ENCODE results near the gene TNFRSF11A. TPM values are rescaled to one million over a fixed set of nuclear protein-coding genes. Genes with fewer than 3 reads are reported as not detected.

TNFRSF11A gene
- total and polyA plus RNA-seq, 2 donors (not counting 1 experiment from before 2014, with no cell fraction given), result 0.01 to 1.7 TPM

GRCh38 chr18:62381373-62381772, 56.3 kb downstream of the TNFRSF11A start:
- Histone ChIP-seq H3K4me3 (ENCODE audit: control extremely low read depth in 1 of 5, extremely low read depth in 1 of 5, insufficient read depth in 1 of 5, low read depth in 2 of 5, low read length in 4 of 5) (no peak overlapping the region), H3K79me2 (ENCODE audit: control insufficient read depth, insufficient read depth, low read length) (no peaks in the 10 kb centered on the region), H3K36me3 (replicated peaks in 1 of 2; ENCODE audit: control extremely low read depth in 1 of 2, control insufficient read depth in 1 of 2, extremely low read depth in 1 of 2, insufficient read depth in 2 of 2, low read length in 1 of 2) (no peaks in the 10 kb centered on the region), H3K9me3 (ENCODE audit: control extremely low read depth in 1 of 3, control insufficient read depth in 2 of 3, insufficient read depth in 1 of 3, low read length in 2 of 3) (no peaks in the 10 kb centered on the region), H3K4me2 (replicated peaks; ENCODE audit: low read depth, low read length, poor library complexity, severe bottlenecking) (no peak overlapping the region), H3K9ac (ENCODE audit: low read length) (no peak overlapping the region), H3K27me3 (replicated peaks in 1 of 4; ENCODE audit: control extremely low read depth in 1 of 4, control insufficient read depth in 3 of 4, insufficient read depth in 4 of 4, low read length in 3 of 4) (peaks cover 0 to 2% (median 0%) of the 10 kb centered on the region in 4 experiments), H4K20me1 (ENCODE audit: control insufficient read depth, insufficient read depth, low read length, poor library complexity, severe bottlenecking) (no peaks in the 10 kb centered on the region), H3K4me1 (ENCODE audit: control insufficient read depth in 2 of 2, insufficient read depth in 2 of 2, low read length in 2 of 2) (no peaks in the 10 kb centered on the region), H3K27ac (ENCODE audit: low read length in 2 of 2) (no peak overlapping the region), H2AFZ (ENCODE audit: insufficient read depth, low read depth, low read length, poor library complexity, severe bottlenecking) (no peak overlapping the region)
- no peak for DNase-seq
- POLR2A ChIA-PET, result no interaction called here
- H3K4me1 Mint-ChIP-seq, result no peaks in the 10 kb centered on the region
- no peak overlapping the region for H3K27ac Mint-ChIP-seq
- ATAC-seq (ENCODE audit: low read depth), result no peak
- H3K9me3 Mint-ChIP-seq (ENCODE audit: insufficient read depth), result no peaks in the 10 kb centered on the region
- no peak for TF ChIP-seq EZH2 (IDR thresholded peaks at IDR 0.05; ENCODE audit: borderline replicate concordance, insufficient read depth, low read depth, low read length, poor library complexity, severe bottlenecking)
- TF ChIP-seq, protein P1, sequence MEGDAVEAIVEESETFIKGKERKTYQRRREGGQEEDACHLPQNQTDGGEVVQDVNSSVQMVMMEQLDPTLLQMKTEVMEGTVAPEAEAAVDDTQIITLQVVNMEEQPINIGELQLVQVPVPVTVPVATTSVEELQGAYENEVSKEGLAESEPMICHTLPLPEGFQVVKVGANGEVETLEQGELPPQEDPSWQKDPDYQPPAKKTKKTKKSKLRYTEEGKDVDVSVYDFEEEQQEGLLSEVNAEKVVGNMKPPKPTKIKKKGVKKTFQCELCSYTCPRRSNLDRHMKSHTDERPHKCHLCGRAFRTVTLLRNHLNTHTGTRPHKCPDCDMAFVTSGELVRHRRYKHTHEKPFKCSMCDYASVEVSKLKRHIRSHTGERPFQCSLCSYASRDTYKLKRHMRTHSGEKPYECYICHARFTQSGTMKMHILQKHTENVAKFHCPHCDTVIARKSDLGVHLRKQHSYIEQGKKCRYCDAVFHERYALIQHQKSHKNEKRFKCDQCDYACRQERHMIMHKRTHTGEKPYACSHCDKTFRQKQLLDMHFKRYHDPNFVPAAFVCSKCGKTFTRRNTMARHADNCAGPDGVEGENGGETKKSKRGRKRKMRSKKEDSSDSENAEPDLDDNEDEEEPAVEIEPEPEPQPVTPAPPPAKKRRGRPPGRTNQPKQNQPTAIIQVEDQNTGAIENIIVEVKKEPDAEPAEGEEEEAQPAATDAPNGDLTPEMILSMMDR (IDR thresholded peaks at IDR 0.05), result no peak
- no CpG with 5 or more reads among the region's 5 CpGs for WGBS (ENCODE audit: insufficient coverage)
- no peak overlapping the region for H3K4me3 Mint-ChIP-seq
- CTCF ChIA-PET, result no interaction called here
- peaks cover 4% of the 10 kb centered on the region for H3K27me3 Mint-ChIP-seq
- intact Hi-C loops (cut with micrococcal nuclease), result no loop called here

DNA sequence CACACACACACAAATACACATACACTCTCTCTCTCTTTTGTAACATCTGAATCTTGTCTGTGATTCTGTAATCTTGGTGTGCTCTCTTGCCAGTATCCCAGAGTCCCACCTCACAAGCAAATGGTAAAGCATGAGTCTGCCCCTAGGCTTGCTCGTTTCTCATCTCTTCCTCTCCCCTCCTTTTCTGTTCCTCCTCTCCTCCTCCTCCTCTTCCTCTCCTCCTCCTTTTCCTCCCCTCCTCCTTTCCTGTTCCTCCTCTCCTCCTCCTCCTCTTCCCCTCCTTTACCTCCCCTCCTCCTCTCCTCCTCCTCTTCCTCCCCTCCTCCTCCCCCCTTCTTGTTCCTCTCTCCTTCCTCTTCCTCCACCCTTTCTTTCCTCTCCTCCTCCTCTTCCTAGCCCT, 59.0 kb downstream of the TNFRSF11A start:
- Histone ChIP-seq H3K9me3 (ENCODE audit: control extremely low read depth in 1 of 3, control insufficient read depth in 2 of 3, insufficient read depth in 1 of 3, low read length in 2 of 3) (no peaks in the 10 kb centered on the region), H3K27ac (ENCODE audit: low read length in 2 of 2) (no peak overlapping the region), H3K4me1 (ENCODE audit: control insufficient read depth in 2 of 2, insufficient read depth in 2 of 2, low read length in 2 of 2) (no peaks in the 10 kb centered on the region), H2AFZ (ENCODE audit: insufficient read depth, low read depth, low read length, poor library complexity, severe bottlenecking) (no peak overlapping the region), H4K20me1 (ENCODE audit: control insufficient read depth, insufficient read depth, low read length, poor library complexity, severe bottlenecking) (no peaks in the 10 kb centered on the region), H3K9ac (ENCODE audit: low read length) (no peak overlapping the region), H3K36me3 (replicated peaks in 1 of 2; ENCODE audit: control extremely low read depth in 1 of 2, control insufficient read depth in 1 of 2, extremely low read depth in 1 of 2, insufficient read depth in 2 of 2, low read length in 1 of 2) (no peaks in the 10 kb centered on the region), H3K79me2 (ENCODE audit: control insufficient read depth, insufficient read depth, low read length) (no peaks in the 10 kb centered on the region), H3K4me2 (replicated peaks; ENCODE audit: low read depth, low read length, poor library complexity, severe bottlenecking) (no peak overlapping the region), H3K4me3 (ENCODE audit: control extremely low read depth in 1 of 5, extremely low read depth in 1 of 5, insufficient read depth in 1 of 5, low read depth in 2 of 5, low read length in 4 of 5) (no peak overlapping the region), H3K27me3 (replicated peaks in 1 of 4; ENCODE audit: control extremely low read depth in 1 of 4, control insufficient read depth in 3 of 4, insufficient read depth in 4 of 4, low read length in 3 of 4) (no peaks in the 10 kb centered on the region)
- WGBS (ENCODE audit: insufficient coverage), result 69% methylated on average over 1 of the region's 1 CpG
- TF ChIP-seq EZH2 (IDR thresholded peaks at IDR 0.05; ENCODE audit: borderline replicate concordance, insufficient read depth, low read depth, low read length, poor library complexity, severe bottlenecking), result no peak
- TF ChIP-seq, protein P1 (IDR thresholded peaks at IDR 0.05), result no peak
- POLR2A ChIA-PET, result no interaction called here
- H3K4me3 Mint-ChIP-seq, result no peak overlapping the region
- intact Hi-C loops (cut with micrococcal nuclease), result no loop called here
- H3K9me3 Mint-ChIP-seq (ENCODE audit: insufficient read depth), result no peaks in the 10 kb centered on the region
- no peak overlapping the region for H3K27ac Mint-ChIP-seq
- DNase-seq (no peak), ATAC-seq (ENCODE audit: low read depth) (no peak)
- CTCF ChIA-PET, result no interaction called here
- no peaks in the 10 kb centered on the region for H3K27me3 Mint-ChIP-seq
- no peaks in the 10 kb centered on the region for H3K4me1 Mint-ChIP-seq

Measured in B cell (primary cell).